HL-60 (cell line): Measurements from ENCODE around the gene TNFRSF12A.

Experiments used
- DNase-seq, 2 experiments: peaks; one replicate each; pipeline ENCODE4 v3.0.0-alpha.2; 2010 to 2020; ENCODE audit warnings: low read depth in 1 of 2, low spot score in 1 of 2
- H3K27ac ChIP-seq: fragments of 250-450 bp; sonication (Bioruptor Pico); replicated peaks from 2 replicates; pipeline ENCODE4 v1.5.1; 2020; ENCODE audit warnings: mild to moderate bottlenecking, moderate library complexity
- H3K27me3 ChIP-seq: fragments of 250-450 bp; sonication (Bioruptor Pico); 2 replicates; pipeline ENCODE4 v1.5.1; 2021; ENCODE audit warnings: mild to moderate bottlenecking, moderate library complexity; ENCODE audit not compliant: insufficient read depth, poor library complexity, severe bottlenecking
- H3K4me3 ChIP-seq: replicated peaks from 2 replicates; pipeline ENCODE4 v1.5.1; 2011; ENCODE audit warnings: mild to moderate bottlenecking, control low read depth, low read length; ENCODE audit not compliant: insufficient read depth
- CTCF ChIP-seq: IDR thresholded peaks from one replicate; pipeline ENCODE4 v1.5.1; 2011; ENCODE audit warnings: low read length, control low read depth, inconsistent platforms; ENCODE audit not compliant: insufficient read depth
- GABPA ChIP-seq: IDR thresholded peaks from 2 replicates; pipeline ENCODE4 v1.6.1; 2012; ENCODE audit warnings: low read depth
- POLR2AphosphoS5 ChIP-seq: IDR thresholded peaks from 2 replicates; pipeline ENCODE4 v1.6.1; 2012; ENCODE audit warnings: low read depth
- REST ChIP-seq: IDR thresholded peaks from 2 replicates; pipeline ENCODE4 v1.6.1; 2012; ENCODE audit warnings: low read depth; ENCODE audit not compliant: insufficient replicate concordance
- SPI1 ChIP-seq: IDR thresholded peaks from 2 replicates; pipeline ENCODE4 v1.6.1; 2012; ENCODE audit warnings: low read depth, mild to moderate bottlenecking, borderline replicate concordance

Gene TNFRSF12A

GRCh38 chr16:3035289-3035971 lies 15.3 kb downstream of the TNFRSF12A start:
- TF ChIP-seq POLR2AphosphoS5 (no peak), SPI1 (no peak), REST (no peak), GABPA (no peak), CTCF (no peak)
- Histone ChIP-seq H3K4me3 (no peak overlapping the region), H3K27ac (no peak overlapping the region), H3K27me3 (peaks cover 53% of the 10 kb centered on the region)
- DNase-seq = no peak

- peaks cover 51% of the 10 kb centered on the region for H3K27me3 ChIP-seq
- TF ChIP-seq GABPA = no peak
- TF ChIP-seq POLR2AphosphoS5 = no peak
- TF ChIP-seq CTCF = no peak
- TF ChIP-seq REST = no peak
- TF ChIP-seq SPI1 = no peak
- H3K4me3 ChIP-seq = no peak overlapping the region
- no peak for DNase-seq
- no peak overlapping the region for H3K27ac ChIP-seq
These were observed 16.0 kb downstream of the TNFRSF12A start for GRCh38 chr16:3035972-3036725.

- no peak within 1 kb of the TSS for H3K4me3 ChIP-seq
- no peak for TF ChIP-seq REST
- no peak for TF ChIP-seq POLR2AphosphoS5
- TF ChIP-seq SPI1 = no peak
- TF ChIP-seq CTCF = no peak
- TF ChIP-seq GABPA = no peak
- peaks cover 51% of the 10 kb centered on the region for H3K27me3 ChIP-seq
- H3K27ac ChIP-seq = no peak within 1 kb of the TSS
- DNase-seq = no peak
These were observed 16.7 kb downstream of the TNFRSF12A start, which contains the start of gene BICDL2 for GRCh38 chr16:3036726-3037315. Gene BICDL2 (minus strand): TSS chr16:3036944. CDS start chr16:3035496, 1,448 bp downstream.
